Osteoblast (primary cell): ENCODE results near the gene GLUL. TPM values are rescaled to one million over a fixed set of nuclear protein-coding genes. Genes with fewer than 3 reads are reported as not detected.

Experiments used
- DNase-seq: peaks from one replicate; pipeline ENCODE4 v3.0.0; 2011; ENCODE audit warnings: low spot score, mixed read lengths; ENCODE audit not compliant: insufficient read length; ENCODE audit errors: missing footprints
- H2AFZ ChIP-seq: 2 replicates; pipeline ENCODE4 v1.6.0; 2011; ENCODE audit warnings: mild to moderate bottlenecking, low read length
- H3K27ac ChIP-seq: 2 replicates; pipeline ENCODE4 v1.5.1; 2011; ENCODE audit warnings: mild to moderate bottlenecking, low read depth, low read length, moderate library complexity
- H3K27me3 ChIP-seq: 2 replicates; pipeline ENCODE4 v1.6.0; 2012; ENCODE audit warnings: mild to moderate bottlenecking, control low read depth, inconsistent platforms, low read length, moderate library complexity; ENCODE audit not compliant: insufficient read depth
- H3K36me3 ChIP-seq: 2 replicates; pipeline ENCODE4 v1.5.1; 2011; ENCODE audit warnings: mild to moderate bottlenecking, low read length, control low read depth, moderate library complexity; ENCODE audit not compliant: insufficient read depth
- H3K4me1 ChIP-seq: 2 replicates; pipeline ENCODE4 v1.5.1; 2011; ENCODE audit warnings: mild to moderate bottlenecking, low read length, control low read depth, moderate library complexity; ENCODE audit not compliant: insufficient read depth
- H3K4me2 ChIP-seq: 2 replicates; pipeline ENCODE4 v1.6.0; 2011; ENCODE audit warnings: mild to moderate bottlenecking, low read length; ENCODE audit not compliant: insufficient read depth
- H3K4me3 ChIP-seq: fragments of 200-600 bp; sonication (generic); 3 replicates; pipeline ENCODE4 v1.5.1; 2012; ENCODE audit warnings: mild to moderate bottlenecking, low read length, inconsistent platforms; ENCODE audit not compliant: insufficient read depth
- H3K79me2 ChIP-seq: 2 replicates; pipeline ENCODE4 v1.6.0; 2012; ENCODE audit warnings: mild to moderate bottlenecking, low read length, control low read depth, inconsistent platforms; ENCODE audit not compliant: insufficient read depth
- H3K9me3 ChIP-seq: 2 replicates; pipeline ENCODE4 v1.5.1; 2011; ENCODE audit warnings: low read depth, low read length, control low read depth
- H4K20me1 ChIP-seq: 2 replicates; pipeline ENCODE4 v1.6.0; 2012; ENCODE audit warnings: mild to moderate bottlenecking, low read length, control low read depth; ENCODE audit not compliant: insufficient read depth
- CTCF ChIP-seq: IDR thresholded peaks from 2 replicates; pipeline ENCODE4 v1.5.1; 2011; ENCODE audit warnings: mild to moderate bottlenecking, low read depth, low read length, moderate library complexity; ENCODE audit errors: extremely low read depth
- total RNA-seq: library from RNA; depleted of rRNA; stranded (reverse); fragments of >200 nt; gene quantifications from 2 replicates; pipeline ENCODE4 v1.2.3, GENCODE V29; 2012

Gene GLUL
- total RNA-seq, 1 donor, result 259 TPM

GRCh38 chr1:182366596-182366995, 25.0 kb downstream of the GLUL start:
- Histone ChIP-seq H3K27ac (no peak overlapping the region), H3K36me3 (no peaks in the 10 kb centered on the region), H3K27me3 (peaks cover 3% of the 10 kb centered on the region), H3K4me1 (no peaks in the 10 kb centered on the region), H3K4me2 (no peak overlapping the region), H3K79me2 (no peaks in the 10 kb centered on the region), H3K9me3 (no peaks in the 10 kb centered on the region), H4K20me1 (no peaks in the 10 kb centered on the region), H2AFZ (no peak overlapping the region), H3K4me3 (no peak overlapping the region)
- DNase-seq, result no peak
- TF ChIP-seq CTCF, result no peak

GRCh38 chr1:182359645-182360044, 31.9 kb downstream of the GLUL start:
- Histone ChIP-seq H3K4me2 (no peak overlapping the region), H3K27me3 (no peaks in the 10 kb centered on the region), H3K79me2 (no peaks in the 10 kb centered on the region), H3K4me1 (no peaks in the 10 kb centered on the region), H3K4me3 (no peak overlapping the region), H4K20me1 (no peaks in the 10 kb centered on the region), H3K27ac (no peak overlapping the region), H3K9me3 (no peaks in the 10 kb centered on the region), H3K36me3 (no peaks in the 10 kb centered on the region), H2AFZ (no peak overlapping the region)
- TF ChIP-seq CTCF, result no peak
- DNase-seq, result no peak

GRCh38 chr1:182357913-182358312, 33.7 kb downstream of the GLUL start:
- Histone ChIP-seq H3K79me2 (no peaks in the 10 kb centered on the region), H3K36me3 (no peaks in the 10 kb centered on the region)
- TF ChIP-seq CTCF, result no peak

GRCh38 chr1:182357171-182357570, 34.4 kb downstream of the GLUL start:
- DNase-seq, result no peak
- no peak for TF ChIP-seq CTCF
- Histone ChIP-seq H2AFZ (no peak overlapping the region), H3K27ac (no peak overlapping the region), H3K9me3 (no peaks in the 10 kb centered on the region), H3K79me2 (no peaks in the 10 kb centered on the region), H3K27me3 (no peaks in the 10 kb centered on the region), H3K36me3 (no peaks in the 10 kb centered on the region), H3K4me2 (no peak overlapping the region), H3K4me3 (no peak overlapping the region), H4K20me1 (no peaks in the 10 kb centered on the region), H3K4me1 (no peaks in the 10 kb centered on the region)

More at GRCh38 chr1:182357913-182358312, 33.7 kb downstream of the GLUL start:
- Histone ChIP-seq H3K9me3 (no peaks in the 10 kb centered on the region), H3K27ac (no peak overlapping the region), H3K4me1 (no peaks in the 10 kb centered on the region), H3K4me3 (no peak overlapping the region), H4K20me1 (no peaks in the 10 kb centered on the region), H3K27me3 (no peaks in the 10 kb centered on the region), H3K4me2 (no peak overlapping the region), H2AFZ (no peak overlapping the region)
- DNase-seq, result no peak
